IMR-90 (cell line): ENCODE data around the gene MTF1. TPM values are rescaled to one million over a fixed set of nuclear protein-coding genes. Genes with fewer than 3 reads are reported as not detected.

Experiments used
- ATAC-seq: fragments of 200-7000 bp; cut with Tn5 transposase; 2 replicates; pipeline ENCODE4 v1.9.1; 2020; ENCODE audit warnings: low read depth, mild to moderate bottlenecking, moderate library complexity
- BruUV-seq: library from RNA; stranded (reverse); fragments of 400-500 nt; replicated peaks from 2 replicates; lab custom pipeline; 2021; lab: Mats Ljungman, UMichigan
- CTCF ChIA-PET: fragments of 300-600 bp; formaldehyde crosslinking; extraction: SDS; loops from one replicate; lab custom pipeline; 2021; ENCODE audit warnings: antibody characterized with exemption; lab: Yijun Ruan, JAX
- POLR2A ChIA-PET: fragments of 300-600 bp; sonication (Branson Sonifier 250); formaldehyde crosslinking; loops from one replicate; lab custom pipeline; 2022; ENCODE audit warnings: antibody characterized with exemption; ENCODE audit not compliant: unreplicated experiment; lab: Charles Lee
- DNase-seq: peaks from one replicate; pipeline ENCODE4 v3.0.0; 2013
- H2AFZ ChIP-seq: replicated peaks from 2 replicates; pipeline ENCODE3; 2013; ENCODE audit warnings: low read length, mild to moderate bottlenecking; ENCODE audit not compliant: poor library complexity
- H2AK5ac ChIP-seq: 2 replicates; pipeline ENCODE4 v1.6.1; 2013; ENCODE audit warnings: low read depth, low read length, inconsistent platforms
- H2AK9ac ChIP-seq: replicated peaks from 2 replicates; pipeline ENCODE3; 2013; ENCODE audit warnings: mild to moderate bottlenecking, low read depth, low read length, moderate library complexity; ENCODE audit not compliant: poor library complexity
- H2BK120ac ChIP-seq: 2 replicates; pipeline ENCODE4 v1.6.1; 2013; ENCODE audit warnings: low read depth, low read length, inconsistent platforms
- H2BK15ac ChIP-seq: 3 replicates; pipeline ENCODE4 v1.6.1; 2013; ENCODE audit warnings: low read depth, low read length, inconsistent platforms
- H2BK20ac ChIP-seq: 2 replicates; pipeline ENCODE4 v1.6.1; 2013; ENCODE audit warnings: low read depth, mild to moderate bottlenecking, inconsistent platforms, low read length, moderate library complexity
- H2BK5ac ChIP-seq: 2 replicates; pipeline ENCODE4 v1.6.1; 2013; ENCODE audit warnings: mild to moderate bottlenecking, low read depth, low read length, inconsistent platforms; ENCODE audit not compliant: poor library complexity, severe bottlenecking
- H3K14ac ChIP-seq: replicated peaks from 2 replicates; pipeline ENCODE4 v1.6.1; 2013; ENCODE audit warnings: low read depth, low read length, inconsistent platforms
- H3K18ac ChIP-seq: 2 replicates; pipeline ENCODE4 v1.6.1; 2013; ENCODE audit warnings: low read depth, low read length, control low read depth
- H3K23ac ChIP-seq: 2 replicates; pipeline ENCODE4 v1.6.1; 2013; ENCODE audit warnings: low read depth, low read length, inconsistent platforms
- H3K27ac ChIP-seq: 2 replicates; pipeline ENCODE4 v1.5.1; 2013; ENCODE audit warnings: mild to moderate bottlenecking, control low read depth, low read length; ENCODE audit not compliant: insufficient read depth
- H3K27me3 ChIP-seq: 2 replicates; pipeline ENCODE4 v1.6.1; 2013; ENCODE audit warnings: low read length; ENCODE audit not compliant: control insufficient read depth, insufficient read depth
- H3K36me3 ChIP-seq: 2 replicates; pipeline ENCODE4 v1.6.1; 2013; ENCODE audit warnings: low read length, mixed read lengths; ENCODE audit not compliant: control insufficient read depth, insufficient read depth
- H3K4ac ChIP-seq: 2 replicates; pipeline ENCODE4 v1.6.1; 2013; ENCODE audit warnings: low read depth, low read length, inconsistent platforms
- H3K4me1 ChIP-seq: 2 replicates; pipeline ENCODE4 v1.6.1; 2013; ENCODE audit warnings: low read length, mixed read lengths; ENCODE audit not compliant: control insufficient read depth, insufficient read depth
- H3K4me2 ChIP-seq: 2 replicates; pipeline ENCODE4 v1.6.1; 2013; ENCODE audit warnings: low read depth, mild to moderate bottlenecking, control low read depth, low read length, moderate library complexity
- H3K4me3 ChIP-seq: 2 replicates; pipeline ENCODE4 v1.5.1; 2013; ENCODE audit warnings: low read depth, mild to moderate bottlenecking, control low read depth, low read length, moderate library complexity; ENCODE audit not compliant: insufficient read depth
- H3K56ac ChIP-seq: 2 replicates; pipeline ENCODE4 v1.6.1; 2013; ENCODE audit warnings: low read length, inconsistent platforms; ENCODE audit not compliant: insufficient read depth; ENCODE audit errors: extremely low read depth
- H3K79me1 ChIP-seq, 2 experiments: 2 replicates each; pipeline ENCODE4 v1.6.1; 2013; ENCODE audit warnings: low read length in 2 of 2, inconsistent platforms in 1 of 2, low read depth in 1 of 2
- H3K9ac ChIP-seq: 2 replicates; pipeline ENCODE4 v1.6.1; 2013; ENCODE audit warnings: low read depth, low read length, control low read depth
- H3K9me1 ChIP-seq: 2 replicates; pipeline ENCODE4 v1.6.1; 2013; ENCODE audit warnings: low read length, inconsistent platforms; ENCODE audit not compliant: insufficient read depth
- H3K9me3 ChIP-seq: 2 replicates; pipeline ENCODE4 v1.6.1; 2013; ENCODE audit warnings: low read length; ENCODE audit not compliant: control insufficient read depth, insufficient read depth
- H4K20me1 ChIP-seq: 2 replicates; pipeline ENCODE4 v1.6.1; 2013; ENCODE audit warnings: low read length, inconsistent platforms; ENCODE audit not compliant: insufficient read depth
- H4K5ac ChIP-seq: 2 replicates; pipeline ENCODE4 v1.6.1; 2013; ENCODE audit warnings: mild to moderate bottlenecking, low read depth, low read length, control low read depth
- H4K8ac ChIP-seq, 2 experiments: 2 replicates each; pipeline ENCODE4 v1.6.1; 2013; ENCODE audit warnings: low read depth in 2 of 2, low read length in 2 of 2, control low read depth in 1 of 2, inconsistent platforms in 1 of 2
- H4K91ac ChIP-seq: 2 replicates; pipeline ENCODE4 v1.6.1; 2013; ENCODE audit warnings: low read depth, low read length, inconsistent platforms; ENCODE audit not compliant: insufficient read depth
- BHLHE40 ChIP-seq: fragments of 150-350 bp; IDR thresholded peaks from 2 replicates; pipeline ENCODE4 v1.6.1; 2016; ENCODE audit warnings: mild to moderate bottlenecking, low read depth, low read length
- CHD1 ChIP-seq: IDR thresholded peaks from 2 replicates; pipeline ENCODE4 v1.6.1; 2012; ENCODE audit warnings: low read depth, low read length, improper control_type of control experiment
- FOS ChIP-seq: fragments of 150-350 bp; IDR thresholded peaks from 2 replicates; pipeline ENCODE4 v1.6.1; 2016; ENCODE audit warnings: low read depth, low read length
- MAFK ChIP-seq: IDR thresholded peaks from 2 replicates; pipeline ENCODE4 v1.6.1; 2012; ENCODE audit warnings: low read depth, low read length, improper control_type of control experiment
- MAZ ChIP-seq: IDR thresholded peaks from 2 replicates; pipeline ENCODE4 v1.6.1; 2012; ENCODE audit warnings: low read depth, mild to moderate bottlenecking, low read length, improper control_type of control experiment, moderate library complexity, borderline replicate concordance
- MXI1 ChIP-seq: IDR thresholded peaks from 2 replicates; pipeline ENCODE4 v1.6.1; 2012; ENCODE audit warnings: low read depth, mild to moderate bottlenecking, low read length, moderate library complexity, borderline replicate concordance
- NFE2L2 ChIP-seq: fragments of 150-350 bp; IDR thresholded peaks from 2 replicates; pipeline ENCODE4 v1.6.1; 2016; ENCODE audit warnings: low read depth, mild to moderate bottlenecking, low read length
- POLR2A ChIP-seq: IDR thresholded peaks from 2 replicates; pipeline ENCODE4 v1.6.1; 2012; ENCODE audit warnings: mild to moderate bottlenecking, low read depth, low read length
- RAD21 ChIP-seq: IDR thresholded peaks from 2 replicates; pipeline ENCODE4 v1.6.1; 2012; ENCODE audit warnings: low read length, improper control_type of control experiment
- RCOR1 ChIP-seq: IDR thresholded peaks from 2 replicates; pipeline ENCODE4 v1.6.1; 2012; ENCODE audit warnings: mild to moderate bottlenecking, low read length, improper control_type of control experiment; ENCODE audit not compliant: insufficient replicate concordance
- SMC3 ChIP-seq: fragments of 150-350 bp; IDR thresholded peaks from 2 replicates; pipeline ENCODE4 v1.6.1; 2016; ENCODE audit warnings: low read depth, mild to moderate bottlenecking, antibody characterized with exemption, low read length, moderate library complexity
- WGBS, 2 experiments: methylation state at CpG; one replicate each; pipeline versions ENCODE4 v1.1.5 to v1.1.7; 2013; ENCODE audit warnings: missing lambda C conversion rate in 2 of 2; ENCODE audit not compliant: insufficient read length in 1 of 2; ENCODE audit errors: extremely low coverage in 2 of 2; 5-methylcytosine and 5-hydroxymethylcytosine counted together
- dilution Hi-C: fragments of 300-500 bp; cut with HindIII; formaldehyde crosslinking; loops from one replicate; pipeline ENCODE4 v1.14.3; 2018; ENCODE audit warnings: low sequenced_read_pairs; ENCODE audit not compliant: unreplicated experiment
- in situ Hi-C: fragments of 300-500 bp; cut with MboI; formaldehyde crosslinking; loops from 3 replicates; pipeline ENCODE4 v1.14.3; 2019; ENCODE audit warnings: low sequenced_read_pairs, inconsistent platforms, mixed read lengths
- intact Hi-C: fragments of 100-400 bp; cut with micrococcal nuclease; formaldehyde crosslinking; loops from 2 replicates; pipeline ENCODE4 v1.10.0; 2022
- polyA plus RNA-seq, 3 experiments: library from polyadenylated mRNA; depleted of rRNA; stranded (reverse); fragments of >200 nt; gene quantifications; 2 replicates each; pipeline ENCODE4 v1.2.3, GENCODE V29; 2012; ENCODE audit warnings: low replicate concordance in 1 of 3
- total RNA-seq: library from RNA; depleted of rRNA; stranded (reverse); fragments of >200 nt; gene quantifications from 2 replicates; pipeline ENCODE4 v1.2.3, GENCODE V29; 2012
- TF ChIP-seq, protein P1 (sequence below): fragments of 150-350 bp; IDR thresholded peaks from 2 replicates; pipeline ENCODE4 v1.6.1; 2017; ENCODE audit warnings: mild to moderate bottlenecking, antibody characterized with exemption, low read length, low read depth

Gene MTF1
- total and polyA plus RNA-seq, 2 of the 4 experiments (the other 2 are of a cell fraction) = 2.3 to 4.7 TPM

GRCh38 chr1:37902983-37903382 is 43.6 kb upstream of the MTF1 start:
- no peak overlapping the region for H2AFZ ChIP-seq
- no TSS peak for BruUV-seq
- no peak overlapping the region for H3K4me2 ChIP-seq
- H2BK20ac ChIP-seq = no peak overlapping the region
- no peak overlapping the region for H3K27ac ChIP-seq
- no peak overlapping the region for H3K56ac ChIP-seq
- ChIA-PET POLR2A (no interaction called here), CTCF (no interaction called here)
- H3K23ac ChIP-seq = no peak overlapping the region
- no peak overlapping the region for H3K18ac ChIP-seq
- TF ChIP-seq MXI1 (no peak), SMC3 (no peak), RAD21 (no peak), MAFK (no peak), MAZ (no peak), NFE2L2 (no peak), POLR2A (no peak), CHD1 (no peak), FOS (no peak), BHLHE40 (no peak), RCOR1 (no peak)
- TF ChIP-seq, protein P1, sequence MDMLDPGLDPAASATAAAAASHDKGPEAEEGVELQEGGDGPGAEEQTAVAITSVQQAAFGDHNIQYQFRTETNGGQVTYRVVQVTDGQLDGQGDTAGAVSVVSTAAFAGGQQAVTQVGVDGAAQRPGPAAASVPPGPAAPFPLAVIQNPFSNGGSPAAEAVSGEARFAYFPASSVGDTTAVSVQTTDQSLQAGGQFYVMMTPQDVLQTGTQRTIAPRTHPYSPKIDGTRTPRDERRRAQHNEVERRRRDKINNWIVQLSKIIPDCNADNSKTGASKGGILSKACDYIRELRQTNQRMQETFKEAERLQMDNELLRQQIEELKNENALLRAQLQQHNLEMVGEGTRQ = no peak
- H3K27me3 ChIP-seq = no peaks in the 10 kb centered on the region
- H3K4me1 ChIP-seq = no peaks in the 10 kb centered on the region
- no peak overlapping the region for H3K14ac ChIP-seq
- H4K20me1 ChIP-seq = no peaks in the 10 kb centered on the region; the same call in 1 of the 2 replicates
- WGBS, 2 experiments = no CpG with 5 or more reads among the region's 5 CpGs
- no peak overlapping the region for H4K8ac ChIP-seq
- H3K36me3 ChIP-seq = peaks cover 7% of the 10 kb centered on the region; the same call in 1 of the 2 replicates
- no peak overlapping the region for H3K4ac ChIP-seq
- H3K9me3 ChIP-seq = no peaks in the 10 kb centered on the region; the same call in 1 of the 2 replicates
- H3K79me1 ChIP-seq = peaks cover 3 to 7% of the 10 kb centered on the region in 2 experiments
- ATAC-seq (no peak), DNase-seq (no peak)
- dilution Hi-C loops (no loop called here), intact Hi-C loops (no loop called here), in situ Hi-C loops (no loop called here)
- H3K9me1 ChIP-seq = no peaks in the 10 kb centered on the region
- no peak overlapping the region for H2BK5ac ChIP-seq
- no peak overlapping the region for H2BK120ac ChIP-seq
- no peak overlapping the region for H2BK15ac ChIP-seq
- H4K91ac ChIP-seq = no peak overlapping the region
- H3K4me3 ChIP-seq = no peak overlapping the region
- no peak overlapping the region for H2AK5ac ChIP-seq
- no peak overlapping the region for H2AK9ac ChIP-seq
- H3K9ac ChIP-seq = no peak overlapping the region
- H4K5ac ChIP-seq = no peak overlapping the region
